ENCODE measurements around the gene UBE4A. TPM values are rescaled to one million over a fixed set of nuclear protein-coding genes. Genes with fewer than 3 reads are reported as not detected.
A peak's percentile ranks its signal among the peaks of the same experiment; 100 is the strongest.

Gene UBE4A
- total RNA-seq, 1 experiment from 2014 or later: 56.5 TPM

DNA sequence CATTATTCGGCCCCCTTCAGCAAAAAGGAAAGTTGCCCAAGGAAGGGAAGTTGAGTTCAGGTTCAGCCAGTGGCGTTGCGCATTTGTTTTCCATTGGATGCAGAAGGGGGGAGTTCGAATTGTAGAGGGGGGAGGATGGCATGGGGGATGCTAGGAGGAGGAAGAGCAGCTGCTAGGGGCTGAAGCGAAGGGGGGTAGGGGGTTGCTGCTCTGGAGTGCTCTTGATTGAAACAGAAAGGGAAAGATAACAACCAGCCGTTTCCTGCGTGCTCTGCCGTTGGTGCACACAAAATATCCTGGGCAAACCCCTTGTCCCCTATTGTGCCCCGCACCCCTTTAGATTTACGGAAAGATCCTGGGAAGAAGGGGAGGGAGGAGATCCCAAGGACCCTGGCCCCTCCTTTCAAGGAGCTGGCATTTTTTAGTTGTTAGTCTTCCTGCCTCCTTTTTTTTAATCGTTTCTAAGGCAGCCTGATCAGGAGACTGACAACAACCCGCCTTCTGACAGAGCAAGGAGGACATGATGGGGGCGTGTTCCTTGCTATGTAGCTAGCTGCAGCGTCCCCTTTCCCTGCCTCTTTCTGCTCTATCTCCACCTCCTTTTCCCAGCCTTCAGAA, 79.0 kb downstream of the UBE4A start:
- peak; percentile 62 for DNase-seq (ENCODE audit: low read depth)

DNA sequence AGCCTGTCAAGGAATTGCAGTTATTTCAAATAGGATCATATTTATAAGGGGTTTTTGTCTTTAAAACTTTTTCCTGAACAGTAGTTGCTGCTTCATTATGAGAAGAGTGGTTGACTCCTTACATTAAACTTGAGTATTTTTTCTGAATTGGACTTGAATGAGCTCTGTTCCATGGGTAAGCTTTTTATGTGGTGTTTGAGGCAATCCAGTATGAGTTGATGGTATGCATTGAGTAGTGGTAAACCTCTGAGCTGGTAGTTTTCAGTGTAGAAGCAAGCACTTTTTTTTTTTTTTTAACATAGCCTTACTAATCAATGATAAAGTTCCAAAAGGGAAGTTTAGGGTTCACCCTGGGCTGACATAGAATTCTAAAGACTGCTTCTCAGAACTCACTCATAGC, 80.2 kb downstream of the UBE4A start:
- no peak for DNase-seq (ENCODE audit: low read depth)

DNA sequence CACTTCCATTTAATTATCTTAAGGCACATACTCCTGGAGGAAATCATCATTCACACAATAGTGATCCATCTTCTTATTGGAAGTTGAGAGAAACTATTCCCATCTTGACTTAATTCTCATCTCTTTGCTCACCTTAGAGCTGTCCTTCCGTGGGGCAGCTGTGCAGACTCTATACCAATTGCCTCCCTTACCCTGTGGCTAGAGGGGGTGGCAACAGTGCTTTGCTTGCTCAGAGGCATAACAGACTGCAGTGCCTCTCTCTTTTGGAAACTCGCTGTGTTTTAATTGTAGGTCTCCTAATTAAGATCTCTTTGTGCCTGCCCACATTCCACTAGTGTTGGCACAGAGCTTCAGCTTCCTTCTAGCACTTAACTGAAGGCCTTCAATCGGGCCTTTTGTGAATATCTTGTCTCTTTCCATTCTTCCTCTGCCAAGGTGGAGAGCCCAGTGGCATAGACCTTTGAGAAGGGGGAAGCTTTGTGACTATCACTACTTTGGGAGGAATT, 82.4 kb downstream of the UBE4A start:
- no peak for DNase-seq (ENCODE audit: low read depth)

DNA sequence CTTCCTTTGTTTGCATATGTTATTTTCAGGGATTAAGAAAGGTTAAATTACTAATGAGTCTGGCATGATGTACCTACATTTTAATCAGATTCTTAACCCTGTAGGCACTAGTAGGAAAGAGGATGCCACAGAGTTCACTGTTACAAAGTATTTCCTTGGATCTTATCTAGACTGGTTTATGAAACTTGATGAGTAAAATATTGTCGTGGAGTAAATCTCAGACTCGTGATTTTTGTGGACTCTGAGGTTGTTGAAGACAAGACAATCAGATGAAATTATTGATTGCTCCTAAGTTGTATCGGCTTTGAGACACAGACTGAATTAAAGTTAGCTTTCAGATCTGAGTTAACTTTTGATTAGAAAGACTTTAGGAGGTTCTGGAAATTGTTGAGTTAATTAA, 82.9 kb downstream of the UBE4A start:
- peak; percentile 24 for DNase-seq (ENCODE audit: low read depth)

DNA sequence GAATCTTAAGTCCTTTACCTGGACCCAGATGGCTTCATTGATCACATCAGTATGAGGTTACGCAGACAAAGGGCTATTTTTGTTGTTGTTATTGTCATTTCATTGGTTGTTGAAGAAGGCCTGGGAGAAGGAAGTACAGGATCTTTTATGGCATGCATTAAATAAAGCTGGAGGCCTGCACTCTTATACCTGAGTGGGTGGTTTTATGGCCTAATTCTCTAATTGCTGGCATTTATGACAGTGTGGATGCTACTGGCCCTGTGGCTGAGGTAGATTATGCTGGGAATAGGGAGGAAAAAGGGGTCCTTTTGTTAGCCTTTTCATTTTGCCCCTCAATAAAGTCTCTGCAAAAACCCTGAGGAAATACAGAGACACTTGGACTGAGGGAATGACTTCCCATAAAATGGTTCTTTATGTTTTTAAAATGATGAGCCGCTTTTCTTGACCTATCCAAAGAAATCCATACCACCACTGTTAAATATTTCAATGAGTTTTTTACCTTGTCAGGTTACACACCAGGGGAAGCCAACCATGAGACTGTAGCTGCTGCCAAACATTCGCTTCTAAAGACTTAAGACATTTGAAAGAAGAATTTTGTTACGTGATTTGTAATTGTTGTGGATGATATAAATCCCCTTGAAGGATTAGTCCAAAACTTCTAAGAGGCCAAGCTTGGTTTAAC, 83.6 kb downstream of the UBE4A start:
- DNase-seq (ENCODE audit: low read depth): no peak

DNA sequence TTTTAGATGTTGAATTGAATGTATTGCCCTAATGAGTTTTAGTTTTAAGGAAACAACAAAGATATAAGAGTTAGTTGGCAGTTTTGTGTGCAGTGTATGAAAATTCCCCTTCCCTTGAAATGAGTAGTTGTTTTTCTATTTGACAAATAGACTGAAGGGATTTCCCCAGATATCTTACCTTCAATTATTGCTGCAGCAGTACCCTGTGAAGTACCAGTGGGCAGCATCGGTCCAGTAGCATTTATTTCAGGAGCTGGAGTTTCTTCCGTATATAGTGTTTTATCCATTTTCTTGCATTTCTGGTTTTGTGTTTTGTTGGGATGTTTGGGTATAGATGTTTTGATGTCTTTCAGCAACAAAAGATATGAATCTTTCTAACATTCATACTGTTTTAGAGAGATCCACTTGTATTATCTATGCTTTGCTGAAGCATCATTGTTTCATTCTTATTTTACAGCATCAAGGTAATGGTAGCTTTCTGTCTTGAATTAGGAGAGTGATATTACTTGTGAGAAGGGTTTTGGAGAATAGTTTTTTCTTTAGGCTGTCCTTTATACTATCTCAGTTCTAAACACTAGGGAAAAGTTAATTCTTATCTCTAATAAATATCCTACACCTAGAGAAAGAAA, 84.3 kb downstream of the UBE4A start:
- no peak for DNase-seq (ENCODE audit: low read depth)

DNA sequence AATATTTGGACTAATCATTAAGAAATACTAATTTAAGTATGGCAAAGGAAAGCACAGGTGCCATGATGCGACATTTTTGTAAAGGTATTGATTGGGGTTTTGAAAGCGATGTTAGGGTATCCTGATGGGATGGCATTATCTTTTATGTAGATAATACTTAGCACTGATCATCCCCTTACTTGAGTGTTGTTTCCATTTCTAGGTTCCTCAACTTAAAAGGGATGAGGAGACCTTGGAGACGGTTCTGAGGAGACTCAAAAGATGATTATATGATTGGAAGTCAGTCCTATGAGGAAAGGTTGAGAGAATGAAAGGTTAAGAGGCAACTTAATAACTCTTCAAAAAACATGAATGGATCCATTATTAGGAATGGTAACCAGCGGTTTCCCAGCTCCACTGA, 88.0 kb downstream of the UBE4A start:
- no peak for DNase-seq (ENCODE audit: low read depth)

DNA sequence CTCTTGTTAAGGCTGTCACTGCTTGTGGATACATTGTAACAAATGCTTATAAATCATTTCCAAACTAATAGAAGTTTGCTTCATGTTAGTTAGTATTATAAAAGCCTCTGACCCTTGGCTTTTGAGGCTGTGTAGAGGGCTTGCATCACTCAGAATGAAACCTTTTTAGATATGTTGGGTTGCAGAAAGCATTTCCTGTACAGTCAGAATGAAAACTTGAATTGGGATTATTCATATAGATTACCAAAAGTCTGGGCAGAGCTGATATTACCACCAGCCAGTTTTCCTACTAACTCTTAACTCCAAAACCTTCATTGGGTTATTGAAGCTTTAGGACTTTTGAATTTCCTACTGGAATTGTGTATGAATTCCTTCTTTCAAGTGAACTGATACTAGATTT, 88.9 kb downstream of the UBE4A start:
- peak; percentile 12 for DNase-seq (ENCODE audit: low read depth)

Other genes starting within 250 kb of the UBE4A start
- 17.2 and 26.1 TPM in 2 replicates for gene SCN4B, start 206.8 kb upstream of the UBE4A start, total RNA-seq (2014; rRNA removed; shearing (Covaris generic))
- gene SCN2B, start 183.0 kb upstream of the UBE4A start, total RNA-seq (2014; rRNA removed; shearing (Covaris generic)): 0.05 and 0.32 TPM in 2 replicates
- not detected in 2 replicates for gene JAML, start 134.6 kb upstream of the UBE4A start, total RNA-seq (2014; rRNA removed; shearing (Covaris generic))
- gene MPZL3, start 107.2 kb upstream of the UBE4A start, total RNA-seq (2014; rRNA removed; shearing (Covaris generic)): 5.7 and 8.7 TPM in 2 replicates
- 13.6 and 19.6 TPM in 2 replicates for gene MPZL2, start 95.3 kb upstream of the UBE4A start, total RNA-seq (2014; rRNA removed; shearing (Covaris generic))
- not detected in 2 replicates for gene CD3E, start 54.9 kb upstream of the UBE4A start, total RNA-seq (2014; rRNA removed; shearing (Covaris generic))
- not detected in 2 replicates for gene CD3D, start 16.9 kb upstream of the UBE4A start, total RNA-seq (2014; rRNA removed; shearing (Covaris generic))
- gene CD3G, start 15.3 kb upstream of the UBE4A start, total RNA-seq (2014; rRNA removed; shearing (Covaris generic)): not detected in 2 replicates
- gene ATP5MG, start 42.0 kb downstream of the UBE4A start, total RNA-seq (2014; rRNA removed; shearing (Covaris generic)): 112 and 130 TPM in 2 replicates
- 26.5 and 40.4 TPM in 2 replicates for gene KMT2A, start 76.9 kb downstream of the UBE4A start, total RNA-seq (2014; rRNA removed; shearing (Covaris generic))
- gene TTC36, start 167.9 kb downstream of the UBE4A start, total RNA-seq (2014; rRNA removed; shearing (Covaris generic)): 0.32 TPM in 1 of 2 replicates, not detected in the other
- gene TMEM25, start 171.6 kb downstream of the UBE4A start, total RNA-seq (2014; rRNA removed; shearing (Covaris generic)): 20.9 and 22.0 TPM in 2 replicates
- gene IFT46, start 206.3 kb downstream of the UBE4A start, total RNA-seq (2014; rRNA removed; shearing (Covaris generic)): 52.3 and 55.3 TPM in 2 replicates
- gene ARCN1, start 212.8 kb downstream of the UBE4A start, total RNA-seq (2014; rRNA removed; shearing (Covaris generic)): 246 and 304 TPM in 2 replicates
- gene PHLDB1, start 248.0 kb downstream of the UBE4A start, total RNA-seq (2014; rRNA removed; shearing (Covaris generic)): 66.8 and 76.7 TPM in 2 replicates

Measured in M059J (cell line).